K562 (cell line): Measurements from ENCODE around the gene CAMSAP2. TPM values are rescaled to one million over a fixed set of nuclear protein-coding genes. Genes with fewer than 3 reads are reported as not detected.
A peak's percentile ranks its signal among the peaks of the same experiment; 100 is the strongest.

Experiments used
- CBX5 ChIP-seq: IDR thresholded peaks from 2 replicates; pipeline ENCODE4 v1.6.1; 2014; ENCODE audit warnings: low read depth, borderline replicate concordance
- CEBPB ChIP-seq: fragments of 450-650 bp; IDR thresholded peaks from 2 replicates; pipeline ENCODE4 v1.6.1; 2016; ENCODE audit warnings: missing genetic modification characterization, missing compliant biosample characterization
- CEBPG ChIP-seq, 3 experiments: fragments of 200-800 bp in 1 of 3; sonication (Bioruptor generic) in 1 of 3; sonication (generic) in 1 of 3; formaldehyde crosslinking in 1 of 3; IDR thresholded peaks in 2 of 3; conservative IDR thresholded peaks in 1 of 3; 2 replicates each; pipeline versions ENCODE4 v1.6.1 to v1.8.0; 2016 to 2022; ENCODE audit warnings: missing compliant biosample characterization in 2 of 3, missing genetic modification characterization in 2 of 3, mild to moderate bottlenecking in 1 of 3, missing genetic modification reagents in 1 of 3
- HSF4 ChIP-seq: fragments of 250-450 bp; sonication (Bioruptor Pico); IDR thresholded peaks from 2 replicates; pipeline ENCODE4 v2.1.2; 2022; ENCODE audit warnings: mild to moderate bottlenecking, moderate library complexity, borderline replicate concordance
- KLF10 ChIP-seq: fragments of 250-450 bp; sonication (Bioruptor Pico); IDR thresholded peaks from 2 replicates; pipeline ENCODE4 v1.6.1; 2021; ENCODE audit warnings: matching md5 sums
- NCOA4 ChIP-seq: fragments of 450-650 bp; IDR thresholded peaks from 2 replicates; pipeline ENCODE4 v1.6.1; 2018; ENCODE audit warnings: mild to moderate bottlenecking; ENCODE audit not compliant: partially characterized antibody
- PRPF4 ChIP-seq: fragments of 200-400 bp; formaldehyde crosslinking; IDR thresholded peaks from one replicate; pipeline ENCODE4 v1.6.1; 2017; ENCODE audit warnings: low read length, low read depth, mild to moderate bottlenecking; ENCODE audit not compliant: insufficient read depth, poor library complexity, severe bottlenecking
- TBL1XR1 ChIP-seq, 2 experiments: IDR thresholded peaks; 2 replicates each; pipeline ENCODE4 v1.6.1; 2012; ENCODE audit warnings: improper control_type of control experiment in 2 of 2, low read length in 2 of 2, mild to moderate bottlenecking in 1 of 2
- TBP ChIP-seq: optimal IDR thresholded peaks from 2 replicates; pipeline ENCODE3; 2011; ENCODE audit warnings: low read depth, low read length, improper control_type of control experiment
- ZNF507 ChIP-seq: conservative IDR thresholded peaks from 2 replicates; pipeline ENCODE4 v1.6.1; 2017; ENCODE audit warnings: missing genetic modification characterization, missing compliant biosample characterization
- ZNF76 ChIP-seq: fragments of 250-450 bp; sonication (Bioruptor Pico); IDR thresholded peaks from 2 replicates; pipeline ENCODE4 v1.4.0; 2020; ENCODE audit warnings: mild to moderate bottlenecking, moderate library complexity, borderline replicate concordance
- polyA plus RNA-seq, 8 experiments: library from polyadenylated mRNA; depleted of rRNA in 4 of 8; stranded (reverse) in 5 of 8; unstranded in 3 of 8; fragments of >200 nt; fragmentation: Nextera tagmentation in 2 of 8; fragmentation: Illumina TruSeq in 1 of 8; extraction: Ambion mirVana in 2 of 8; extraction: Trizol in 1 of 8; gene quantifications; 2 replicates each; pipeline versions ENCODE4 v1.2.1 to v1.2.3, GENCODE V29; 2011 to 2014; ENCODE audit warnings: inconsistent platforms in 1 of 8, missing spikeins in 1 of 8
- total RNA-seq, 7 experiments: library from RNA; depleted of rRNA in 6 of 7; stranded (reverse); fragments of >200 nt in 6 of 7; fragmentation: Illumina TruSeq in 2 of 7; extraction: Trizol in 2 of 7; gene quantifications; 2 replicates each; pipeline versions ENCODE4 v1.2.1 to v1.2.3, GENCODE V29; 2011 to 2021; ENCODE audit warnings: low replicate concordance in 1 of 7

The CAMSAP2 gene
- total and polyA plus RNA-seq, 9 of the 15 experiments (the other 6 are each of a cell fraction or from before 2014, with no cell fraction given) = 1.4 to 7.5 (median 2.7) TPM

DNA sequence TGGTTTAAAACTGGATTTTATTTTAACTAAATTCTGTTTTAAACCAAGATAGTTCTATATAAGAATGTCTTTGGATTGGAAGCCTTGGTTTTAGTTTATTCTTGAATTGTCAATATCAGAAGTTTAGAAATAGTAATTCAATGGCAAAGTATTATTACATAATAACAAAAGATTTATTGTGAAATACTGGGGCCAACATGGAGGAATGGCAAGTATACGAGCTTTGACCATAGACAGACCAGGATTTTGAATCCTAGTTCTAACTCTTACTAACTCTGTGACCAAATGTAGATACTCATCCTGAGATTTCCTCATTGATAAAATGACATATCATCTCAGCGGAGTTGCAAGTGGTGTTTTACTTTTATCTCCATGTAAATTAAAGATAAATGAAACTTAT is 63.3 kb downstream of the CAMSAP2 start (continued):
- TF ChIP-seq CEBPG (CRISPR knock-in tag; IDR thresholded peaks at IDR 0.05) (no peak), CEBPG (tag; conservative IDR thresholded peaks at IDR 0.05 in 1 of 2, IDR thresholded peaks at IDR 0.05 in 1 of 2) (peak; percentile 64 to 82), ZNF507 (no peak), KLF10 (CRISPR knock-in tag) (no peak), TBP (no peak), TBL1XR1 (IDR thresholded peaks at IDR 0.05; ENCODE audit: low read length in 2 of 2) (no peak), NCOA4 (no peak), CEBPB (tag) (peak; percentile 83), CBX5 (no peak), ZNF76 (CRISPR knock-in tag) (no peak), HSF4 (CRISPR knock-in tag) (no peak), PRPF4 (no peak)
